Suppressor macrophage treated with lipopolysaccharide for 4 hours (primary cell): ENCODE results near the gene CALCB.

Experiments
- DNase-seq: peaks from one replicate; pipeline ENCODE4 v3.0.0-alpha.2; 2020

The CALCB gene

GRCh38 chr11:15119352-15119751, 46.0 kb downstream of the CALCB start:
- no peak for DNase-seq

GRCh38 chr11:15119826-15120225, 46.4 kb downstream of the CALCB start:
- DNase-seq: no peak

GRCh38 chr11:15123849-15124248, 50.5 kb downstream of the CALCB start:
- DNase-seq: no peak

- DNase-seq: no peak
Observed at GRCh38 chr11:15124528-15124927, 51.1 kb downstream of the CALCB start.

- DNase-seq: no peak
Observed at GRCh38 chr11:15127341-15127740, 53.9 kb downstream of the CALCB start.
